Fibroblast of villous mesenchyme (primary cell): ENCODE measurements around the gene CCDC146. TPM values are rescaled to one million over a fixed set of nuclear protein-coding genes. Genes with fewer than 3 reads are reported as not detected.
"Not testable (repeated sequence)": the region's sequence is repeated elsewhere in the genome, so short reads cannot be mapped to it uniquely, and the experiment has no call there.

Source experiments
- DNase-seq: peaks from one replicate; pipeline ENCODE4 v3.0.0-alpha.2; 2010; ENCODE audit warnings: low read depth
- H3K4me3 ChIP-seq: 2 replicates; pipeline ENCODE4 v1.5.1; 2011; ENCODE audit warnings: low read depth, mild to moderate bottlenecking, low read length
- total RNA-seq: library from RNA; depleted of rRNA; stranded (reverse); fragments of >200 nt; gene quantifications from 2 replicates; pipeline ENCODE4 v1.2.3, GENCODE V29; 2012
- TF ChIP-seq, protein P1 (sequence below): IDR thresholded peaks from 2 replicates; pipeline ENCODE4 v1.5.1; 2012; ENCODE audit warnings: low read depth, mild to moderate bottlenecking, low read length; ENCODE audit not compliant: insufficient read depth

CCDC146 gene
- total RNA-seq, 1 donor, result 1.7 TPM

DNA sequence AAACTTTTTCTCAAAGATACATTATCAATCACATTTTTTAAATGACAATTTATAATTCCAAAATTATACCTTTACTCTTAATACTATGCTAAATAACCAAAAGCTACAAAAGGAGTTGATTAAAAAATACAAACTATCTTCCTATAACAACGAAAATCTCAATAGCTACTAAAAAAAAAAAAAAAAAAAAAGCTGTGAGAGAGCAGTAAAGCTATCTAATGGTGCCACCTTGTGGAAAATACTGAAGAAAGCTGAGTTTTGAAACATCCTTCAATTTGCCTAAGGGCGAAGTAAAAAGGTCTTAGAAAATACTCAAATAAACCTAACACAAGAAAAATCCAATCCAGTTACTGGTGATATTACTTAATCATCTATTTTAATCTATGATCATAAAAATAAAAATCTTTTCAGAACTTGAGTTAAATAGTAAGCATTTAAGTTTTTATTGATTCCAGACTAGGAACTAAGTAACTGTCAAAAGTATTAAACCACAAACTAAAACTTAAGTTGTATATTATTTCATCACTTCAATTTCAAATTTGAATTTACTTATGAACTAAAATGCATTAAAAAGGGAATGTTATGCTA, 9.6 kb upstream of the CCDC146 start:
- peak; percentile 20 for DNase-seq
- not testable (repeated sequence) for H3K4me3 ChIP-seq
- TF ChIP-seq, protein P1, sequence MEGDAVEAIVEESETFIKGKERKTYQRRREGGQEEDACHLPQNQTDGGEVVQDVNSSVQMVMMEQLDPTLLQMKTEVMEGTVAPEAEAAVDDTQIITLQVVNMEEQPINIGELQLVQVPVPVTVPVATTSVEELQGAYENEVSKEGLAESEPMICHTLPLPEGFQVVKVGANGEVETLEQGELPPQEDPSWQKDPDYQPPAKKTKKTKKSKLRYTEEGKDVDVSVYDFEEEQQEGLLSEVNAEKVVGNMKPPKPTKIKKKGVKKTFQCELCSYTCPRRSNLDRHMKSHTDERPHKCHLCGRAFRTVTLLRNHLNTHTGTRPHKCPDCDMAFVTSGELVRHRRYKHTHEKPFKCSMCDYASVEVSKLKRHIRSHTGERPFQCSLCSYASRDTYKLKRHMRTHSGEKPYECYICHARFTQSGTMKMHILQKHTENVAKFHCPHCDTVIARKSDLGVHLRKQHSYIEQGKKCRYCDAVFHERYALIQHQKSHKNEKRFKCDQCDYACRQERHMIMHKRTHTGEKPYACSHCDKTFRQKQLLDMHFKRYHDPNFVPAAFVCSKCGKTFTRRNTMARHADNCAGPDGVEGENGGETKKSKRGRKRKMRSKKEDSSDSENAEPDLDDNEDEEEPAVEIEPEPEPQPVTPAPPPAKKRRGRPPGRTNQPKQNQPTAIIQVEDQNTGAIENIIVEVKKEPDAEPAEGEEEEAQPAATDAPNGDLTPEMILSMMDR, result peak; percentile 18

DNA sequence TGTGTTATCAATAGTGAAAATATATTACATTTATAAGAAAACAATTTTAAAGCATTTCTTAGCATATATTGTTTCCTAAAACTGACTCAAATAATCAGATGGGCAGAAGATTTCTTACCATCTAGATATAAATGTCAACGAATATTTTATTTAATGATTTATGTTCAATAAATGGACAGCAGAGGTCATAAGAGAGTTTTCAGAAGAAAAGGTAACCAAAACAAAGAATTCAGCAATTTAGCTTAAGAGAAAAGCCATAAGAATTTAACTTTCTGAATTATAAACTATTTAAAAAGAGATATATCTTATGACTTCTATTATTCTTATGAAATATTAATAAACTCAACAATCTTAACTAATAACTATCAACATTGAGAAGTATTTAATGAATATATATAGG, 3.1 kb downstream of the CCDC146 start:
- H3K4me3 ChIP-seq, DNase-seq: not testable (repeated sequence)

DNA sequence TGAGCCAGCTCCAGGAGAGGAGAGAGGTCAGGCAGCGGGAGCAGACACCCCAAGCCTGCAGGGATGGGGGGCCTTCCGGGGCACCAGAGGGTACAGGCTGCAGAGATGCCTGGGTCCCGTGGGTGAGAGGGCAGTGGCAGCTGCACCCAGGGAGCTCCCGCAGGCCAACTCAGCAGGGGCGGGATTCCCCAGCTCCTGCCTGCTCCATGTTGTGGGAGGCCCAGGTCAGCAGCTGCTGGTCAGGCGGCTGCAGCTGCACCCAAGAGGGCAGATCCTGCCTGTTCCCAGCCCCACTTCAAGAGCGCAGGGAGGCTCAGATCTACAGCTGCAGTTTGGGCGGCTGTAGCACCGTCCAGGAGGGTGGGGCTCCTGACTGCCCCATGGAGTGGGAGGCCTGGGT, 4.6 kb downstream of the CCDC146 start:
- DNase-seq, H3K4me3 ChIP-seq: not testable (repeated sequence)

DNA sequence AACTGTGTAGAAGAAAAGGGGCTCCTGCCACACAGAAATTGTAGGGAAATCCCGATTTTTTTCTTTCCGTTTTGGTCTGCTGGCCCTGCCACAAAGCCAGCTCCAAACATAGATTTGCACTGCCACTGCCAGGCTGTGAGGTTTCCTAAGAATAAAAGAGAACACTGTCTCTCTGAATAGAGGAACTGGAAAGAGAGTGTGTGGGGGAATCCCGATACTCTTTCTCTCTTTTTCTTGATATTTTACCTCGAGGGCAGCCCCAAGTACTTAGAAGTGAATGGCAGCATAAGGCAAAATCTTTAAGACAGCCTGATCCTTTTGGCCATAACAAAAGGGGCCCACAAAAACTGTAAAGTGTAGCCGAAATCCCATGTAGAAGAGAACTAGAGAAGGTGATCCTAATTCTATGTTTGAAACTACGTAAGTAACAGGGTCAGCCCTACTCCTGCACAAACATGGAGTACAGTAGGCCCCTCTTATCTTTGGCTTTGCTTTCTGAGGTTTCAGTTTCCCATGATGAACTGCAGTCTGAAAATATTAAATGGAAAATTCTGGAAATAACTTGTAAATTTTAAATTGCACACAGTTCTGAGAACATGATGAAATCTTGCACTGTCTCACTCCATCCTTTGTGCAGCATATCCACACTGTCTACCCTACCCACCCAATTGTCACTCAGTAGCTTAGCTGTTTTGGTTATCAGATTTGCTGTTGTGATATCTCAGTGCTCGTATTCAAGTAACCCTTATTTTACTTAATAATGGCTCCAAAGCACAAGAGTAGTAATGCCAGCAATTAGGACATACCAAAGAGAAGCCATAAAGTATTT, 6.4 kb downstream of the CCDC146 start:
- not testable (repeated sequence) for H3K4me3 ChIP-seq, DNase-seq

DNA sequence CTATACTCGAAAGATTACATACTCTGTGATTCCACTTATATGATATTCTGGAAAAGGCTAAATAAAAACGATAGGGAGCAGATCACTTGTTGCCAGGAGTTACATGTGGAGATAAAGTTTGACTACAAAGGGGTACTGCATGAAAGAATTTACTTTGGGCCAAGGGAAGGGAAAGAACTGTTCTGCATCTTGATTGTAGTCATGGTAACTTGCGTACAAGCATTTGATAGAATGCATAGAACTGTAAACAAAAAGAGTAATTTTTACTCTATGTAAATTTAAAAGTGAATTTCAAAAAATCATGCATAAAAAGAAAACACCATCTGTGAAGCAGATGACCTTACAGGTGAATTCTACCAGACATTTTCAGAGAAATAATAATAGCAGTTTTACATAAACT, 9.4 kb downstream of the CCDC146 start:
- H3K4me3 ChIP-seq, DNase-seq: not testable (repeated sequence)

DNA sequence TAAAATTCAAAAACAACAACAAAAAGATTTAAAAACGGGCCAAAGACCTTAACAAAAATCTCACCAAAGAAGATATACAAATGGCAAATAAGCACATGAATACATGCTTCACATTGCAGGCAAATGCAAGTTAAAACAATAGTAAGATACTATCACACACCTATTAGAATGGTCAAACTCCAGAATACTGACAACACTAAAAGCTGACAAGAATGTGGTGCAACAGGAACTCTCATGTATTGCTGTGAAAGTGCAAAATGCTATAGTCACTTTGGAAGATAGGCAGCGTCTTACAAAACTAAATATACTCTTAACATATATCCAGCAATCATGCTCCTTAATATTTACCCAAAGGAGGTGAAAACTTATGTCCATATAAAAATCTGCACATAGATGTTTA, 16.3 kb downstream of the CCDC146 start:
- DNase-seq, result not testable (repeated sequence)

DNA sequence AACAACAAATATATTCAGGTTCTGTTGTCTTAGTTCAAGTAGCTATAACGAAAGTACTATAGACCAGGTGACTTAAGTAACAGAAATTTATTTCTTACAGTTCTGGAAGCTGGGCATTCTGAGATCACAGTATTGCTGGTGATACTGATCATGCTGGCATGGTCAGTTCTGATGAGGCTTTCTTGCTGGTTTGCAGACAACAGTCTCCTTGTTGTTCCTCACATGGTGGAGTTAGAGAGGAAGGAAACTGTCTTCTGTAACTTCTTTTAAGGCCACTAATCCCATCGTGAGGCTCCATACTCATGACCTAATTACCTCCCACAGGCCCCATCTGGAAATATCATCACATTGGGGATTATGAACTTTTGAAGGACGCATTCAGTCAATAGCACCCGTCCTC, 17.9 kb downstream of the CCDC146 start:
- DNase-seq, H3K4me3 ChIP-seq: not testable (repeated sequence)

More for the DNA sequence above, 16.3 kb downstream of the CCDC146 start:
- H3K4me3 ChIP-seq, result not testable (repeated sequence)

DNA sequence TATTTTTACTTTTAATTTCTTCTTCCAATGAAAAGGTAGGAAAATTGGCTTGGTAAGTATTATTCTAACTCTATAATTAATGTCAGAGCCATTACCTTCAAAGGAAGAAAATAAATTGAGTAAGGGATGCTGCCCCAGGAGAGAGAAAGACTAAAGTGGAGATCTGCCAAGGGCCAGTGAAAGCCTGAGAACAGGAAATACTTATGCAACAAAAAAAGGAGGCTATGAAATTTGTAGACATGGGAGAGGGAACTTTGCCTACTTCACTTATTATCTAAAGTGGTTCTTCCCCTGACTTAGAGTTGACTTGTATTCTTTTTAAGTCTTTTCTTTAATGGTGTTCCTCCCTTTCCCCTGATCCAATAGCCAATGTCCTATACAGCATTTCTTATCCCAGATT, 29.8 kb downstream of the CCDC146 start:
- peak; percentile 3 for DNase-seq

DNA sequence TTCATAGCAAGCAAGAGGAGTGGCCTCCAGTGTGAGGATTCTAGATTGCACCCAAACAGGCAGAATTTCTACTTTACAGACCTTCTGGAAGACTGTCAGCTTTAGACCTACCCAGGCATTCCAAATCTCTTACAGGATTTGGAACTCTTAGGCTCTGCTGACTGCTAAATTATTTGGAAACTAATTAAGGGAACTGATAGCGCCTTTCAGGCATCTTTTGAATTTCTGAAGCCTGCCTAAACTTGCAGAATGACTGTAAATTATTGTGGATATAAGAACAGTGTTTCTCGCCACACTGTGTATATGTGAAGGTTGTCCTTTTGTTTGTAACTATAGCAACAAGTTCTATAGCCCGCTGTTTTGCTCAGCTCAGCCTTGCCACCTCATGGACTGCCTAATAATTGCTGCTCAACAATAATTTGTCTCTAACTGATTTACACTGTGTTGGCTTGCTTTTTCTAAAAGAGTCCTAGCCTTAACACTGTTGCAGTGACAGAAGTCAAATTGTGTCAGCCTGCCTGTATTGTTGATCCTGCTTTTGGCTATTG, 32.6 kb downstream of the CCDC146 start:
- DNase-seq, H3K4me3 ChIP-seq: not testable (repeated sequence)

More for the DNA sequence above, 29.8 kb downstream of the CCDC146 start:
- H3K4me3 ChIP-seq, result not testable (repeated sequence)

DNA sequence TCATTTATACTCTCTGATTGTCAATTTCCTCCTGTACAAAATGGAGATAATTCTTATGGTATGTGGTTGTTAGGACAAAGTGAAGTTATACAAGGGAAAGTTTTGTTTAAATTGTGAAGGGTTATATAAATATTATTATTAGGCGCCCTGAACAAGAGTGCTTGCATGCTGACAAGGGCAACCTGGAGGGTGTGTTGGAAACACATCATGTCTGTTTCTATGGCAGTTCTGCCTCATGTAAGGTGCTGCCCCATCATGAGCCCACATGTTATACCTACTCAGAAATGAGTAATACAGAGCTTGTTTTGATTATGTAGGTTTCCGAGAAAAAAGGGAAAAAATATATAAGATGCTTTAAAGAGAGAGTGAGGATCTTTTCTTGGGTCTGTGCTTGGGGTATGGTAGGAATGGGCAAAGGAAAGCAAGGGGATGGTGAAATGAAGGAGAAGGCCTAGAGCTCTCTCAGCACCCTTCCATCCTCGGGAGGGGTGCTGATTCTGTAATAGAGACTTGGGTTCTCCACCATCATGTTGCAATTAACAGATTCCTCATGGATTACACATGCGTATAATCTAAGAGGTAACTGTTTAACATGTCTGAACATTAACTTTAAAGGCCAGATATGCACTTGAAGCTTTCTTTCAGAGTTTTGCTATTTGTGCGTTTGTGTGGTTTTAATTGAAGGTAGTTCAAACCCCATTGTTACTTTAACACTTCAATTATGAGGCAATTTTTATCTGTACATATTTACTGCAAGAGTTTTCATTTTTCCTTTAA, 33.4 kb downstream of the CCDC146 start:
- DNase-seq, H3K4me3 ChIP-seq: not testable (repeated sequence)

DNA sequence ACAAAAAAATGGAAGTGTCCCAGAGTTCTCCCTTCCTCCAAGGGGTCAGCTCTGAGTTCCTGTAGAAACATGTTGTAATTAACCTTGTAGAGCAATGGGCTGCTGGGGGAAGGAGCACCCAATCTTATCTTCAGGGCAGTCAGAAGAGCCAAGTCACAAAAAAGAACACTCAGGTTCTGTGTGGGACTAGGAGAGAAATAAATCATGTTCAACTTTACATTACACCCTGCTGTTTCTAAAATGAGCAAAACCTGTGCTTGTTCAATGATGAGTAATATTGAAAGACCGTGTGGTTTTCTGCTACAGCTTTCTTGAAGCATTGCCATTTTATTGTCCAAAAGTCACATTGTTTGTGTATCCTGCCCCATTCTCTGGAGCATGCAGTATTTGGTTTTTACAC, 34.6 kb downstream of the CCDC146 start:
- not testable (repeated sequence) for H3K4me3 ChIP-seq, DNase-seq

DNA sequence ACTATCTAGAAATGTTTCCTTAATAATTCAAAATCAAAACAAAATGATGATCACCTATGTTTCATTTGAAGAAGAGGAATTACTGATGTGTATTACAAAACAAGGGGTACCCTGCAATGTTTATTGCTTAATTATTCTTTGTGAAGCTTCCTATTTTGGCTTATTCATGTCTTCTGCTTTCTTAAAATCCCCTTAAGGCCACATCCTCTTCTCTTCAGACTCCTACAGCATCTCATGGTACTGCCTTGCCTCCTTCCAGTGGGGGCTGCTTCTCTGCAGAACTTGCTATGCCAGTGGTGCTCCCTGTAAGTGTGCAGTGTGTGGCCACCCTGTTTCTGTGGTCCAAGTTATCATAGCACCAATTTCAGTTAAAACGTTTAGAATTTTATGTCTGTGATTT, 35.0 kb downstream of the CCDC146 start:
- DNase-seq, result no peak
- TF ChIP-seq, protein P1, result no peak
- H3K4me3 ChIP-seq, result no peak overlapping the region

DNA sequence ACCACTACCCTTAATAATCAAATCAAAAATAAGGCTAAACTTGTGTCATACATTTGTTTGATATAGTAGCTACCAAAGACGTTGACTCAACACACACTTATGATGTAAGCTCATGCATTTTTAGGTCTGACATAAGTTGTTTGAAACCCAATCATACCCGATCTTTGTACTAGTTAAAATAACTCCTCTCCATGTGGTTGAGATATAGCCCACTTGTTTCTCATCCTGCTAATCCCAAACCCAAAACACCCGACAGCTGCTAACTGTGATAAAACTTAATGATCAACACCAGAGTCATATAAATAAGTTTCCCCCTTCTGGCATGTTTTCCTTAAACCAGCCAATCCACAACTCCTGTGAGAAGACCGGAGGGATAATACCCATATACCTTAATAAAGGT, 48.7 kb downstream of the CCDC146 start:
- peak; percentile 17 for DNase-seq
- not testable (repeated sequence) for H3K4me3 ChIP-seq

DNA sequence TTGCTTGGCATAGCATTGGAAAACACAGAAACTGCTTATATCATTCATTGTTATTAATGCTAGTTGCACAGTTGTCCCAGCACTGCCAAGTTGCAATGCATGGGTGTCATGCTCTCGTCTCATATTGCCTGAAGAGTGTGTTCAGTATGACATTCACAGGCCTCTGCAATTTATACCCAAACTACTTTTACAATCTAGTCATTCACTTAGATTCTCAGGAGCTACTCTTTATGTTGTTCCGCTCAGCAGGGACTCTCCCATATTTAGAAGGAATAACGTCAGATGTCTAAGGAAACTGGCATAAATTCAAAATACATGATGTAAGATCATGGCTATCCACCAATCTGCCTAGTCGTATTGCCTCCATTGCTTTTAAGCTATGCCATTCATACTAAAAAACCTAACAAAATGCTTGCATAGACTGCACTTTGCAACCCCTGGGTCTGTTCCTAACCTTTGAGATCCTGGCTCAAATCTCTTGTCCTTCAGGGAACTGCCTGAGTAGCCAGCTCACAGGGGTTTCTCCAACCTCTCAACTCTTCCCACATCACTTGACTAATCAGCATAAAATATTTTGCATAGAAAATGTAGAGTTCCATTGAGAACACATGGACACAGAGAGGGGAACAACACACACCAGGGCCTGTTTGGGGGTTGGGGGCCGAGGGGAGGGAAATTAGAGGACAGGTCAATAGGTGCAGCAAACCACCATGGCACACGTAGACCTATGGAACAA, 50.2 kb downstream of the CCDC146 start:
- H3K4me3 ChIP-seq, result not testable (repeated sequence)

DNA sequence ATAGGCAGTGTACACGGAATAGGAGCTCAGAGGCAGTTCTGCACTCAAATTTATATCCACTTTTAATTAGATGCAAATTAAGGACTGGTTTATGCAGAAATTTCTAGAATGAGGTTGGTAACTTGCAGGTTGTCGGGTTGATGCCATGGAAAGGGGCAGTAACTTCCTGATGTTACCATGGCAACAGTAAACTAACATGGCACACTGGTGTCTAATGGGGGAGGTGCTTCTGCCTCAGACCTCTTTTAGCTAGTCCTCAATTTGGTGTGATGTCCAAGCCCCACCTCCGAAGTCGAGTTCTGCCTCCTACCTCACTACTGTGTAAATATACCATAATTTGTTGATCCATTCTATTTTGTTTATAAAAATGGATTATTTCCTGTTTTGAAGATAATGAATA, 52.0 kb downstream of the CCDC146 start:
- DNase-seq, H3K4me3 ChIP-seq: not testable (repeated sequence)

More for the DNA sequence above, 50.2 kb downstream of the CCDC146 start:
- not testable (repeated sequence) for DNase-seq
